Measurements from ENCODE around the gene IMMP2L.

The IMMP2L gene

DNA sequence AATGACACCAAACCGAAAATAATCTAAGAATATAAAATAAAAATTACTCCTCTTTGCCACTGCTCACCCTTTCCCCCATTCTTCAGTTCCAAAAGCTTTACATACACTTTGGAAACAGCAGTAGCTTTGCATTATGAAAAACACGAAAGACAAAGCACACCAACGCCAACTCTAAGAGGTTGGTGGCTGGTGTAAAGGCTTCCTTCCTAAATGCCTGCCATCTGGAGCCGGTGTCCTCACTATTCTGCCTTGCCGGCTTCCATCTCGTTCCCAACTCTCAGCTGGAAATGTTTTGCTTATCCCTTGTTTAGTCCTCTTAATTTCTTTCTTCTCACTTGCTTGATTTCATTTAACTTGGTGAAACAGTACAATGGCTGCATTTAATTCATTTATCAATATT, 752.5 kb downstream of the IMMP2L start:
- TF ChIP-seq, protein P1, sequence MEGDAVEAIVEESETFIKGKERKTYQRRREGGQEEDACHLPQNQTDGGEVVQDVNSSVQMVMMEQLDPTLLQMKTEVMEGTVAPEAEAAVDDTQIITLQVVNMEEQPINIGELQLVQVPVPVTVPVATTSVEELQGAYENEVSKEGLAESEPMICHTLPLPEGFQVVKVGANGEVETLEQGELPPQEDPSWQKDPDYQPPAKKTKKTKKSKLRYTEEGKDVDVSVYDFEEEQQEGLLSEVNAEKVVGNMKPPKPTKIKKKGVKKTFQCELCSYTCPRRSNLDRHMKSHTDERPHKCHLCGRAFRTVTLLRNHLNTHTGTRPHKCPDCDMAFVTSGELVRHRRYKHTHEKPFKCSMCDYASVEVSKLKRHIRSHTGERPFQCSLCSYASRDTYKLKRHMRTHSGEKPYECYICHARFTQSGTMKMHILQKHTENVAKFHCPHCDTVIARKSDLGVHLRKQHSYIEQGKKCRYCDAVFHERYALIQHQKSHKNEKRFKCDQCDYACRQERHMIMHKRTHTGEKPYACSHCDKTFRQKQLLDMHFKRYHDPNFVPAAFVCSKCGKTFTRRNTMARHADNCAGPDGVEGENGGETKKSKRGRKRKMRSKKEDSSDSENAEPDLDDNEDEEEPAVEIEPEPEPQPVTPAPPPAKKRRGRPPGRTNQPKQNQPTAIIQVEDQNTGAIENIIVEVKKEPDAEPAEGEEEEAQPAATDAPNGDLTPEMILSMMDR (conservative IDR thresholded peaks at IDR 0.05; ENCODE audit: control insufficient read depth, insufficient read depth, low read depth, low read length), result no peak
- H3K4me3 ChIP-seq (ENCODE audit: control insufficient read depth, low read depth, low read length), result no peak overlapping the region
- DNase-seq (ENCODE audit: low read depth), result no peak

DNA sequence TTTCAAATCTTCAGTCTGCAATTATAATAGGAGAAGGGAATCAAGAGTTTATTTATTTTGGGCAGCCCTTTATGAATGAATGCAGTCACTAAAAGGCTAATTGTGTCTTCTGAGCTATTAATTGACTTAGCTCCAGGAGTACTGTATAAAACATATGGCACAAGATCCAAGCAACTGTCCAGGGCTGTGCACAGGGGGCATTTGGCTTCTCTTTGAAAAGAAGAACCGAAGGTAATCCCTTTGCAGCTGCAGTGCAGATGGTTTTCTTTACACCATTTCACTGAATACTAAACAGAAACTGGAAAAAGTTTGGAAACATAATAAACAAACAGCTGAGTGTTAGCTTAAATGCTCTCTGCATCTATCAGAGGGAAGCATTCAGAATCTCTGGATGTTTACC, 753.9 kb downstream of the IMMP2L start:
- TF ChIP-seq, protein P1 (conservative IDR thresholded peaks at IDR 0.05; ENCODE audit: control insufficient read depth, insufficient read depth, low read depth, low read length), result no peak
- H3K4me3 ChIP-seq (ENCODE audit: control insufficient read depth, low read depth, low read length), result no peak overlapping the region
- no peak for DNase-seq (ENCODE audit: low read depth)

DNA sequence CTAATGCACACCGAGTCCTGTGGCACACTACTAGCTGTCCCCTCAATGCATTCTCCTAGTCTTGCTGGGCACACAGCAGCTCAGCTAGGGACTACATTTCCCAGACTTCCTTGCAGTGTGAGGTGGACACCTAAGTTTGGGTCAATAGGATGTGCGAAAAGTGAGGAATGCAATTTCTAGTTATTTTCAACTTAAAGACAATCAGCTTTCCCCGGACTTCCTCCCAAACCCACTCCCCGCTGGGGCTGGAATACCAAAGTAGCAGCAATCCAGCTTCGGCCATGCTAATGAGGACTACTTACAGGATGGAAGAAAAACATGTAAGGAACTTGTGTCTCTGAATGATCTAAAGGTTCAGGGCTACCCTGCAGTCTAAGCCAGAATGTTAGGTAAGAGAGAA, 757.8 kb downstream of the IMMP2L start:
- TF ChIP-seq, protein P1 (conservative IDR thresholded peaks at IDR 0.05; ENCODE audit: control insufficient read depth, insufficient read depth, low read depth, low read length), result no peak
- H3K4me3 ChIP-seq (ENCODE audit: control insufficient read depth, low read depth, low read length), result no peak overlapping the region
- DNase-seq (ENCODE audit: low read depth), result no peak

DNA sequence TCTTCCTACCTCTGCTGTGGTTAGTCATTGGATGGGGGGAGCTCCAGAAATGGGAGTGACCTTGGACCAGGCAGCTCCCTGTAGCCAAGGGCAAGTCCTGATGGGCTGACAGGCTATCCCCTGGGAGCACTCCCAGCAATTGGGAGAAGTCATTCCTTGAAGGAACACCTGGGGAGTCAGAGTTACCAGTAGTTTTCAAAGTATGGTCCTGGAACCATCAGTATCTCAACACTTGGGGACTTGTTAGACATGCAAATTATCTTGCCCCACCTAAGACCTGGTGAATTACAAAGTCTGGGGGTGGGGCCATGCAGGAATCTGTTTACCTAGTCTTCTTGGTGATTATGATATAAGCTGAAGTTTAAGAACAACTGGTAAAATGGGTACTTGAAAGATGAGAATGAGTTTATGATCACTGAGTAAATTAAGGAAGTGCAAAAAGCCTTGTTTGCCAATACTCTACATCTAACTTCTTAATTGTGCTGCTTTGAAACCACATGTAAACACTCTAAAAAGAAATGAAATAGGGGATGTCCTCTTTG, 758.6 kb downstream of the IMMP2L start:
- no peak overlapping the region for H3K4me3 ChIP-seq (ENCODE audit: control insufficient read depth, low read depth, low read length)
- no peak for DNase-seq (ENCODE audit: low read depth)
- TF ChIP-seq, protein P1 (conservative IDR thresholded peaks at IDR 0.05; ENCODE audit: control insufficient read depth, insufficient read depth, low read depth, low read length), result no peak

DNA sequence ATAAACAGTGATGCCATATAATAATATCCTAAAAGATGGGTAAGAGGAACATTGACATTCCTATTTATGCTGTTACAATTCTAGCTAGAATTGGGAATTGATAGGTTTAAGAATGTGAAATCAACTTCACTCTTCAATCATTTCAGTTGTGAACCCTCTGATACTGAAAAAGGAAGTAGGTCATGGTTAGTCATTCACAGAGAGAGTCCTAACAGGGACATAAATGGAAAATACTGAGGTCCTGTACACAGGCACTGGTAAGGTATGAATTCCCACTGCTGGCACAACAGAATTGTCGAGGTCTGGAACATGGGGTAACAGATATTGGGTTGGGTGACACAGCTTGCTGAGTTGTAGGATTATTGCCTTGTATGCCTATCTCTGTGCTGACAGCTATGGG, 760.8 kb downstream of the IMMP2L start:
- H3K4me3 ChIP-seq (ENCODE audit: control insufficient read depth, low read depth, low read length), result no peak overlapping the region
- TF ChIP-seq, protein P1 (conservative IDR thresholded peaks at IDR 0.05; ENCODE audit: control insufficient read depth, insufficient read depth, low read depth, low read length), result no peak
- no peak for DNase-seq (ENCODE audit: low read depth)

DNA sequence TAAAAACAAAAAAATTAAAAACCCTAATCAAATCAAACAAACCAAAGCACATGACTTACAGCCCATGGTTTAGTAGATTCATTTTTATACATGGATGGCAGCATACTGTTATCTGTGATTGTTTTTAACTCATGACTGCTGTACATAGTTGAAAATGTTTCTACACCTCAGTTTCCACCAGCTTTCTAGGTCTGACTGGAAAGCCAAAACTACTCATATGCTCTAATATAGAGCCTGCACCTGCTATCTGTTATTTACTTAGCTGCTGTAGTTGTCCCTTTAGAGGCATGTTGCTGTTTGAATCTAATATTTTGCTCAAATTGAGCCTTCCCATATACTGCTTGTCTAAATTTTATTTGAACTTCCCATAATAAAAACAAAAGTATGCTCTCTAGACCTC, 761.3 kb downstream of the IMMP2L start:
- TF ChIP-seq, protein P1 (conservative IDR thresholded peaks at IDR 0.05; ENCODE audit: control insufficient read depth, insufficient read depth, low read depth, low read length), result no peak

DNA sequence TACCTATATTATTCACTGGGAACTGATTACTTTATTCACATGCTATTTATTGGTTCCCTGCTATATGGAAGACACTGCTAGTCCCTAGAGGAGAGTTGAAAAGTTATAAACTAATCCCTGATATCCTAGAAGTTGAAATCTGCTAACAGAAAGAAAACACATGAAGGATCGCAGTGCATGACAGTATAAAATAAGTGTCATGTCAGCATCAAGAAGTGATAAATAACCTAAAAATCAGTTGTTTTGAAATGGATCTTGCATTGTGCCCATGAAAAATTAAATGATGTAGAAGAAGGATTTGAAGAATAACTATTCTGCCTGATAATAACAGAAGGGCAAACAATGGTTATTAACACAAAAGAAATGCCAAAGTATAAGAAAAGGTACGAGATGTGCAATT, 764.6 kb downstream of the IMMP2L start:
- DNase-seq (ENCODE audit: low read depth), result no peak
- no peak overlapping the region for H3K4me3 ChIP-seq (ENCODE audit: control insufficient read depth, low read depth, low read length)
- TF ChIP-seq, protein P1 (conservative IDR thresholded peaks at IDR 0.05; ENCODE audit: control insufficient read depth, insufficient read depth, low read depth, low read length), result no peak

More for the DNA sequence above, 761.3 kb downstream of the IMMP2L start:
- DNase-seq (ENCODE audit: low read depth), result no peak
- H3K4me3 ChIP-seq (ENCODE audit: control insufficient read depth, low read depth, low read length), result no peak overlapping the region
